ENCODE results near the gene DYNLT2B.
"Not testable (repeated sequence)": the region's sequence is repeated elsewhere in the genome, so short reads cannot be mapped to it uniquely, and the experiment has no call there.

The DYNLT2B gene

GRCh38 chr3:196343917-196344316 is 25.9 kb upstream of the DYNLT2B start:
- not testable (repeated sequence) for H2BK12ac ChIP-seq (ENCODE audit: low read length in 2 of 2); H3K23ac ChIP-seq (ENCODE audit: low read length in 2 of 2); DNase-seq; H2BK120ac ChIP-seq (ENCODE audit: low read depth, low read length); H3K9me3 ChIP-seq (ENCODE audit: control insufficient read depth, low read length); H3K18ac ChIP-seq (ENCODE audit: low read depth in 1 of 2, low read length in 2 of 2); H3K4ac ChIP-seq (ENCODE audit: low read depth in 1 of 2, low read length in 2 of 2); H3K9ac ChIP-seq (ENCODE audit: low read length); H2BK5ac ChIP-seq (ENCODE audit: low read depth, low read length, poor library complexity, severe bottlenecking); H2AK5ac ChIP-seq (ENCODE audit: low read length, severe bottlenecking); H3K4me1 ChIP-seq (ENCODE audit: control insufficient read depth, insufficient read depth, low read depth, low read length); H3K79me1 ChIP-seq (replicated peaks; ENCODE audit: low read length, poor library complexity, severe bottlenecking); H4K91ac ChIP-seq (ENCODE audit: low read length); H2BK15ac ChIP-seq (ENCODE audit: low read depth, poor library complexity, severe bottlenecking); H3K14ac ChIP-seq (ENCODE audit: low read length in 2 of 2); H3K4me2 ChIP-seq (ENCODE audit: low read length, poor library complexity, severe bottlenecking); H3K27me3 ChIP-seq (ENCODE audit: control insufficient read depth in 1 of 2, insufficient read depth in 1 of 2, low read length in 2 of 2); H2AFZ ChIP-seq (ENCODE audit: low read depth, low read length); H3K27ac ChIP-seq (ENCODE audit: low read length, poor library complexity, severe bottlenecking); H4K8ac ChIP-seq (ENCODE audit: low read length); H3K4me3 ChIP-seq (ENCODE audit: insufficient read depth in 1 of 2, low read depth in 1 of 2, low read length in 2 of 2)
- peaks cover 14 to 25% of the 10 kb centered on the region in 2 experiments for H3K36me3 ChIP-seq (ENCODE audit: control insufficient read depth in 1 of 2, insufficient read depth in 2 of 2, low read depth in 1 of 2, low read length in 2 of 2)
- 98% methylated on average over 11 of the region's 14 CpGs for WGBS

- peaks cover 2% of the 10 kb centered on the region for H3K79me1 ChIP-seq (replicated peaks; ENCODE audit: low read length, poor library complexity, severe bottlenecking)
- H3K4ac ChIP-seq (ENCODE audit: low read depth in 1 of 2, low read length in 2 of 2): no peak overlapping the region
- no peak overlapping the region for H2AK5ac ChIP-seq (ENCODE audit: low read length, severe bottlenecking)
- no peak overlapping the region for H3K4me2 ChIP-seq (ENCODE audit: low read length, poor library complexity, severe bottlenecking)
- H3K4me1 ChIP-seq (ENCODE audit: control insufficient read depth, insufficient read depth, low read depth, low read length): peaks cover 18% of the 10 kb centered on the region
- no peak overlapping the region for H2AFZ ChIP-seq (ENCODE audit: low read depth, low read length)
- H2BK12ac ChIP-seq (ENCODE audit: low read length in 2 of 2): no peak overlapping the region
- H3K4me3 ChIP-seq (ENCODE audit: insufficient read depth in 1 of 2, low read depth in 1 of 2, low read length in 2 of 2): no peak overlapping the region
- no peak overlapping the region for H4K8ac ChIP-seq (ENCODE audit: low read length)
- peaks cover 8 to 14% of the 10 kb centered on the region in 2 experiments for H3K36me3 ChIP-seq (ENCODE audit: control insufficient read depth in 1 of 2, insufficient read depth in 2 of 2, low read depth in 1 of 2, low read length in 2 of 2)
- 74% methylated on average over 6 of the region's 7 CpGs for WGBS
- no peak overlapping the region for H3K14ac ChIP-seq (ENCODE audit: low read length in 2 of 2)
- no peak overlapping the region for H2BK15ac ChIP-seq (ENCODE audit: low read depth, poor library complexity, severe bottlenecking)
- no peak overlapping the region for H3K18ac ChIP-seq (ENCODE audit: low read depth in 1 of 2, low read length in 2 of 2)
- no peak overlapping the region for H2BK5ac ChIP-seq (ENCODE audit: low read depth, low read length, poor library complexity, severe bottlenecking)
- no peaks in the 10 kb centered on the region for H3K9me3 ChIP-seq (ENCODE audit: control insufficient read depth, low read length)
- peak; percentile 82 for DNase-seq
- no peak overlapping the region for H3K9ac ChIP-seq (ENCODE audit: low read length)
- H3K27me3 ChIP-seq (ENCODE audit: control insufficient read depth in 1 of 2, insufficient read depth in 1 of 2, low read length in 2 of 2): no peaks in the 10 kb centered on the region
- no peak overlapping the region for H2BK120ac ChIP-seq (ENCODE audit: low read depth, low read length)
- no peak overlapping the region for H3K23ac ChIP-seq (ENCODE audit: low read length in 2 of 2)
- no peak overlapping the region for H4K91ac ChIP-seq (ENCODE audit: low read length)
- H3K27ac ChIP-seq (ENCODE audit: low read length, poor library complexity, severe bottlenecking): peak overlapping the region; percentile 25
These were observed 23.1 kb upstream of the DYNLT2B start for GRCh38 chr3:196341137-196341536.

- H2AK5ac ChIP-seq (ENCODE audit: low read length, severe bottlenecking): no peak overlapping the region
- H3K9ac ChIP-seq (ENCODE audit: low read length): peak overlapping the region; percentile 39
- 67% methylated on average over 1 of the region's 2 CpGs for WGBS
- H3K18ac ChIP-seq (ENCODE audit: low read depth in 1 of 2, low read length in 2 of 2): no peak overlapping the region
- H3K4me3 ChIP-seq (ENCODE audit: insufficient read depth in 1 of 2, low read depth in 1 of 2, low read length in 2 of 2): no peak overlapping the region
- no peak overlapping the region for H3K4ac ChIP-seq (ENCODE audit: low read depth in 1 of 2, low read length in 2 of 2)
- DNase-seq: no peak
- no peak overlapping the region for H2BK120ac ChIP-seq (ENCODE audit: low read depth, low read length)
- no peak overlapping the region for H4K91ac ChIP-seq (ENCODE audit: low read length)
- no peak overlapping the region for H4K8ac ChIP-seq (ENCODE audit: low read length)
- H2BK12ac ChIP-seq (ENCODE audit: low read length in 2 of 2): no peak overlapping the region
- no peak overlapping the region for H2BK5ac ChIP-seq (ENCODE audit: low read depth, low read length, poor library complexity, severe bottlenecking)
- H3K27ac ChIP-seq (ENCODE audit: low read length, poor library complexity, severe bottlenecking): no peak overlapping the region
- no peak overlapping the region for H3K4me2 ChIP-seq (ENCODE audit: low read length, poor library complexity, severe bottlenecking)
- H3K36me3 ChIP-seq (ENCODE audit: control insufficient read depth in 1 of 2, insufficient read depth in 2 of 2, low read depth in 1 of 2, low read length in 2 of 2): peaks cover 2 to 8% of the 10 kb centered on the region in 2 experiments
- peaks cover under 1% of the 10 kb centered on the region for H3K79me1 ChIP-seq (replicated peaks; ENCODE audit: low read length, poor library complexity, severe bottlenecking)
- H2BK15ac ChIP-seq (ENCODE audit: low read depth, poor library complexity, severe bottlenecking): no peak overlapping the region
- H3K4me1 ChIP-seq (ENCODE audit: control insufficient read depth, insufficient read depth, low read depth, low read length): peaks cover 18% of the 10 kb centered on the region
- H3K9me3 ChIP-seq (ENCODE audit: control insufficient read depth, low read length): no peaks in the 10 kb centered on the region
- no peak overlapping the region for H2AFZ ChIP-seq (ENCODE audit: low read depth, low read length)
- H3K14ac ChIP-seq (ENCODE audit: low read length in 2 of 2): no peak overlapping the region
- H3K27me3 ChIP-seq (ENCODE audit: control insufficient read depth in 1 of 2, insufficient read depth in 1 of 2, low read length in 2 of 2): no peaks in the 10 kb centered on the region
- no peak overlapping the region for H3K23ac ChIP-seq (ENCODE audit: low read length in 2 of 2)
These were observed 22.4 kb upstream of the DYNLT2B start for GRCh38 chr3:196340466-196340865.

GRCh38 chr3:196339493-196340254 is 21.6 kb upstream of the DYNLT2B start:
- WGBS: 73% methylated on average over 13 of the region's 21 CpGs
- Histone ChIP-seq H2BK5ac (ENCODE audit: low read depth, low read length, poor library complexity, severe bottlenecking) (no peak overlapping the region), H3K9ac (ENCODE audit: low read length) (peak overlapping the region; percentile 60), H3K18ac (ENCODE audit: low read depth in 1 of 2, low read length in 2 of 2) (peak overlapping the region; percentile 54 to 80), H2BK12ac (ENCODE audit: low read length in 2 of 2) (peak overlapping the region; percentile 50 to 63), H3K23ac (ENCODE audit: low read length in 2 of 2) (no peak overlapping the region), H3K27me3 (ENCODE audit: control insufficient read depth in 1 of 2, insufficient read depth in 1 of 2, low read length in 2 of 2) (no peaks in the 10 kb centered on the region), H3K79me1 (replicated peaks; ENCODE audit: low read length, poor library complexity, severe bottlenecking) (no peaks in the 10 kb centered on the region), H3K4ac (ENCODE audit: low read depth in 1 of 2, low read length in 2 of 2) (peak overlapping the region in 1 of 2 experiments; percentile 71), H4K91ac (ENCODE audit: low read length) (no peak overlapping the region), H2BK120ac (ENCODE audit: low read depth, low read length) (peak overlapping the region; percentile 90), H2AFZ (ENCODE audit: low read depth, low read length) (no peak overlapping the region), H2BK15ac (ENCODE audit: low read depth, poor library complexity, severe bottlenecking) (peak overlapping the region; percentile 89), H3K4me2 (ENCODE audit: low read length, poor library complexity, severe bottlenecking) (no peak overlapping the region), H3K27ac (ENCODE audit: low read length, poor library complexity, severe bottlenecking) (no peak overlapping the region), H3K9me3 (ENCODE audit: control insufficient read depth, low read length) (no peaks in the 10 kb centered on the region), H3K4me1 (ENCODE audit: control insufficient read depth, insufficient read depth, low read depth, low read length) (peaks cover 18% of the 10 kb centered on the region), H3K14ac (ENCODE audit: low read length in 2 of 2) (peak overlapping the region in 1 of 2 experiments; percentile 20), H3K36me3 (ENCODE audit: control insufficient read depth in 1 of 2, insufficient read depth in 2 of 2, low read depth in 1 of 2, low read length in 2 of 2) (peaks cover 0 to 2% of the 10 kb centered on the region in 2 experiments), H4K8ac (ENCODE audit: low read length) (peak overlapping the region; percentile 69), H3K4me3 (ENCODE audit: insufficient read depth in 1 of 2, low read depth in 1 of 2, low read length in 2 of 2) (no peak overlapping the region), H2AK5ac (ENCODE audit: low read length, severe bottlenecking) (peak overlapping the region; percentile 91)
- peak; percentile 87 for DNase-seq

Measured in mesenchymal stem cell (in vitro differentiated cells and primary cell).